ENCODE measurements around the gene OR7C1. TPM values are rescaled to one million over a fixed set of nuclear protein-coding genes. Genes with fewer than 3 reads are reported as not detected.
"Not testable (repeated sequence)": the region's sequence is repeated elsewhere in the genome, so short reads cannot be mapped to it uniquely, and the experiment has no call there.

OR7C1 gene
- polyA plus RNA-seq, 1 of the 3 experiments (the other 2 are of a cell fraction): not detected

- no peak for TF ChIP-seq TAF1 (IDR thresholded peaks at IDR 0.05; ENCODE audit: borderline replicate concordance, low read depth, low read length)
These were observed 59.0 kb downstream of the OR7C1 start (continued) for GRCh38 chr19:14775869-14776586.

- H3F3A ChIP-seq (replicated peaks; ENCODE audit: insufficient read depth); H4K20me1 ChIP-seq (ENCODE audit: insufficient read depth); H3K4me2 ChIP-seq; H3K4me3 ChIP-seq (ENCODE audit: low read depth in 2 of 2, low read length in 1 of 2); H3K4me1 ChIP-seq (ENCODE audit: control insufficient read depth in 1 of 2, insufficient read depth in 2 of 2, low read depth in 1 of 2, low read length in 1 of 2); H2AFZ ChIP-seq (ENCODE audit: low read depth); H3K27ac ChIP-seq (ENCODE audit: low read depth in 2 of 2, low read length in 1 of 2); DNase-seq; H3K9ac ChIP-seq; H3K9me2 ChIP-seq; H3K79me2 ChIP-seq (ENCODE audit: insufficient read depth); H3K36me3 ChIP-seq (replicated peaks in 1 of 2; ENCODE audit: control insufficient read depth in 1 of 2, insufficient read depth in 2 of 2, low read length in 1 of 2); H3K9me3 ChIP-seq; POLR2A ChIA-PET: not testable (repeated sequence)
- WGBS (ENCODE audit: low lambda C conversion rate): 22% methylated on average over 7 of the region's 8 CpGs
- CTCF ChIA-PET: interaction anchor here (1.3 kb wide), 1 partner anchor 11 kb away, joined by 5 read pairs; no protein-coding TSS in a partner anchor
- peaks cover 25% of the 10 kb centered on the region for H3K27me3 ChIP-seq (ENCODE audit: insufficient read depth)
These were observed 59.7 kb downstream of the OR7C1 start for GRCh38 chr19:14775326-14775725.

- Histone ChIP-seq H3K27ac (ENCODE audit: low read depth in 2 of 2, low read length in 1 of 2) (no peak overlapping the region), H2AFZ (ENCODE audit: low read depth) (no peak overlapping the region), H3K27me3 (ENCODE audit: insufficient read depth) (peaks cover 25% of the 10 kb centered on the region), H3K79me2 (ENCODE audit: insufficient read depth) (no peaks in the 10 kb centered on the region), H3K36me3 (replicated peaks in 1 of 2; ENCODE audit: control insufficient read depth in 1 of 2, insufficient read depth in 2 of 2, low read length in 1 of 2) (no peaks in the 10 kb centered on the region), H3K4me2 (no peak overlapping the region), H3K9ac (no peak overlapping the region), H4K20me1 (ENCODE audit: insufficient read depth) (no peaks in the 10 kb centered on the region), H3K4me1 (ENCODE audit: control insufficient read depth in 1 of 2, insufficient read depth in 2 of 2, low read depth in 1 of 2, low read length in 1 of 2) (no peaks in the 10 kb centered on the region), H3K9me2 (no peaks in the 10 kb centered on the region), H3K9me3 (no peaks in the 10 kb centered on the region), H3K4me3 (ENCODE audit: low read depth in 2 of 2, low read length in 1 of 2) (no peak overlapping the region), H3F3A (replicated peaks; ENCODE audit: insufficient read depth) (no peaks in the 10 kb centered on the region)
- ChIA-PET CTCF (interaction anchor here (1.3 kb wide), 1 partner anchor 12 kb away, joined by 5 read pairs; no protein-coding TSS in a partner anchor), POLR2A (no interaction called here)
- TF ChIP-seq USF1 (IDR thresholded peaks at IDR 0.05; ENCODE audit: borderline replicate concordance, low read depth) (no peak), ELF1 (IDR thresholded peaks at IDR 0.05) (no peak), MXI1 (IDR thresholded peaks at IDR 0.05; ENCODE audit: low read depth, low read length) (no peak), TEAD4 (IDR thresholded peaks at IDR 0.05; ENCODE audit: borderline replicate concordance, insufficient read depth) (no peak), MAX (IDR thresholded peaks at IDR 0.05; ENCODE audit: low read depth) (no peak), MEF2A (IDR thresholded peaks at IDR 0.05; ENCODE audit: borderline replicate concordance, low read depth) (no peak), TAF1 (IDR thresholded peaks at IDR 0.05; ENCODE audit: borderline replicate concordance, low read depth, low read length) (no peak), FOSL2 (IDR thresholded peaks at IDR 0.05; ENCODE audit: borderline replicate concordance, low read depth) (no peak), NRF1 (IDR thresholded peaks at IDR 0.05; ENCODE audit: low read depth, low read length) (no peak)
- no peak for DNase-seq
- 29% methylated on average over 7 of the region's 10 CpGs for WGBS (ENCODE audit: low lambda C conversion rate)
These were observed 60.6 kb downstream of the OR7C1 start for GRCh38 chr19:14774373-14774772.

GRCh38 chr19:14773722-14774121 is 61.3 kb downstream of the OR7C1 start:
- 33% methylated on average over 8 of the region's 9 CpGs for WGBS (ENCODE audit: low lambda C conversion rate)

More at GRCh38 chr19:14773722-14774121, 61.3 kb downstream of the OR7C1 start:
- H3K27ac ChIP-seq (ENCODE audit: low read depth in 2 of 2, low read length in 1 of 2); H3F3A ChIP-seq (replicated peaks; ENCODE audit: insufficient read depth); H3K4me2 ChIP-seq; H3K9me2 ChIP-seq; POLR2A ChIA-PET; H3K9me3 ChIP-seq; H4K20me1 ChIP-seq (ENCODE audit: insufficient read depth); H3K4me1 ChIP-seq (ENCODE audit: control insufficient read depth in 1 of 2, insufficient read depth in 2 of 2, low read depth in 1 of 2, low read length in 1 of 2); H3K4me3 ChIP-seq (ENCODE audit: low read depth in 2 of 2, low read length in 1 of 2); H3K79me2 ChIP-seq (ENCODE audit: insufficient read depth); H3K36me3 ChIP-seq (replicated peaks in 1 of 2; ENCODE audit: control insufficient read depth in 1 of 2, insufficient read depth in 2 of 2, low read length in 1 of 2); DNase-seq; CTCF ChIA-PET; H2AFZ ChIP-seq (ENCODE audit: low read depth); H3K9ac ChIP-seq: not testable (repeated sequence)
- peaks cover 20% of the 10 kb centered on the region for H3K27me3 ChIP-seq (ENCODE audit: insufficient read depth)
